Measurements from ENCODE around the gene EPB41L4A. TPM values are rescaled to one million over a fixed set of nuclear protein-coding genes. Genes with fewer than 3 reads are reported as not detected.

EPB41L4A gene
- total RNA-seq, 2 donors from 2014 or later = 7.7 to 9.9 TPM

GRCh38 chr5:112415552-112415951 lies 3.5 kb downstream of the EPB41L4A start:
- Histone ChIP-seq H3K4me1 (ENCODE audit: control insufficient read depth, insufficient read depth, low read length) (peaks cover 20% of the 10 kb centered on the region), H3K9me3 (ENCODE audit: control insufficient read depth, low read length) (no peaks in the 10 kb centered on the region), H3K9ac (ENCODE audit: extremely low read depth, low read length, poor library complexity, severe bottlenecking) (no peak overlapping the region), H3K27me3 (ENCODE audit: control insufficient read depth, insufficient read depth, low read length, poor library complexity, severe bottlenecking) (peaks cover 74% of the 10 kb centered on the region), H3K4me3 (ENCODE audit: low read length) (no peak overlapping the region), H3K27ac (ENCODE audit: low read depth, low read length) (no peak overlapping the region), H3K36me3 (ENCODE audit: control insufficient read depth, insufficient read depth, low read length) (no peaks in the 10 kb centered on the region)
- Mint-ChIP-seq H3K27ac (no peak overlapping the region), H3K4me1 (peaks cover 46% of the 10 kb centered on the region), H3K36me3 (ENCODE audit: low read depth) (no peaks in the 10 kb centered on the region), H3K27me3 (ENCODE audit: insufficient read depth) (peaks cover 82% of the 10 kb centered on the region), H3K9me3 (no peaks in the 10 kb centered on the region), H3K4me3 (peak overlapping the region; percentile 9)
- TF ChIP-seq, protein P1, sequence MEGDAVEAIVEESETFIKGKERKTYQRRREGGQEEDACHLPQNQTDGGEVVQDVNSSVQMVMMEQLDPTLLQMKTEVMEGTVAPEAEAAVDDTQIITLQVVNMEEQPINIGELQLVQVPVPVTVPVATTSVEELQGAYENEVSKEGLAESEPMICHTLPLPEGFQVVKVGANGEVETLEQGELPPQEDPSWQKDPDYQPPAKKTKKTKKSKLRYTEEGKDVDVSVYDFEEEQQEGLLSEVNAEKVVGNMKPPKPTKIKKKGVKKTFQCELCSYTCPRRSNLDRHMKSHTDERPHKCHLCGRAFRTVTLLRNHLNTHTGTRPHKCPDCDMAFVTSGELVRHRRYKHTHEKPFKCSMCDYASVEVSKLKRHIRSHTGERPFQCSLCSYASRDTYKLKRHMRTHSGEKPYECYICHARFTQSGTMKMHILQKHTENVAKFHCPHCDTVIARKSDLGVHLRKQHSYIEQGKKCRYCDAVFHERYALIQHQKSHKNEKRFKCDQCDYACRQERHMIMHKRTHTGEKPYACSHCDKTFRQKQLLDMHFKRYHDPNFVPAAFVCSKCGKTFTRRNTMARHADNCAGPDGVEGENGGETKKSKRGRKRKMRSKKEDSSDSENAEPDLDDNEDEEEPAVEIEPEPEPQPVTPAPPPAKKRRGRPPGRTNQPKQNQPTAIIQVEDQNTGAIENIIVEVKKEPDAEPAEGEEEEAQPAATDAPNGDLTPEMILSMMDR (conservative IDR thresholded peaks at IDR 0.05) = no peak
- DNase-seq = no peak
- WGBS, 2 experiments (ENCODE audit: insufficient coverage in 1 of 2, insufficient read length in 1 of 2) = 62 to 71% methylated on average over 1 to 2 of the region's 2 CpGs

GRCh38 chr5:112413611-112414010 lies 5.5 kb downstream of the EPB41L4A start:
- 85 to 91% methylated on average over 3 of the region's 3 CpGs for WGBS, 2 experiments (ENCODE audit: insufficient coverage in 1 of 2, insufficient read length in 1 of 2)
- Mint-ChIP-seq H3K9me3 (no peaks in the 10 kb centered on the region), H3K4me1 (peaks cover 56% of the 10 kb centered on the region), H3K27ac (no peak overlapping the region), H3K27me3 (ENCODE audit: insufficient read depth) (peaks cover 90% of the 10 kb centered on the region), H3K36me3 (ENCODE audit: low read depth) (no peaks in the 10 kb centered on the region), H3K4me3 (no peak overlapping the region)
- Histone ChIP-seq H3K9ac (ENCODE audit: extremely low read depth, low read length, poor library complexity, severe bottlenecking) (no peak overlapping the region), H3K27me3 (ENCODE audit: control insufficient read depth, insufficient read depth, low read length, poor library complexity, severe bottlenecking) (peaks cover 72% of the 10 kb centered on the region), H3K36me3 (ENCODE audit: control insufficient read depth, insufficient read depth, low read length) (no peaks in the 10 kb centered on the region), H3K4me3 (ENCODE audit: low read length) (no peak overlapping the region), H3K9me3 (ENCODE audit: control insufficient read depth, low read length) (no peaks in the 10 kb centered on the region), H3K27ac (ENCODE audit: low read depth, low read length) (no peak overlapping the region), H3K4me1 (ENCODE audit: control insufficient read depth, insufficient read depth, low read length) (peaks cover 22% of the 10 kb centered on the region)
- DNase-seq = no peak
- TF ChIP-seq, protein P1 (conservative IDR thresholded peaks at IDR 0.05) = no peak

GRCh38 chr5:112412346-112412745 lies 6.7 kb downstream of the EPB41L4A start:
- H3K9me3 Mint-ChIP-seq = no peaks in the 10 kb centered on the region
- H3K4me3 Mint-ChIP-seq = no peak overlapping the region
- H3K27me3 ChIP-seq (ENCODE audit: control insufficient read depth, insufficient read depth, low read length, poor library complexity, severe bottlenecking) = peaks cover 61% of the 10 kb centered on the region

More at GRCh38 chr5:112412346-112412745, 6.7 kb downstream of the EPB41L4A start:
- peak overlapping the region; percentile 39 for H3K27ac ChIP-seq (ENCODE audit: low read depth, low read length)
- H3K9ac ChIP-seq (ENCODE audit: extremely low read depth, low read length, poor library complexity, severe bottlenecking) = no peak overlapping the region
- 92 to 100% methylated on average over 2 to 3 of the region's 3 CpGs for WGBS, 2 experiments (ENCODE audit: insufficient coverage in 1 of 2, insufficient read length in 1 of 2)
- H3K27me3 Mint-ChIP-seq (ENCODE audit: insufficient read depth) = peaks cover 79% of the 10 kb centered on the region
- no peak overlapping the region for H3K27ac Mint-ChIP-seq
- no peaks in the 10 kb centered on the region for H3K36me3 Mint-ChIP-seq (ENCODE audit: low read depth)
- peaks cover 55% of the 10 kb centered on the region for H3K4me1 Mint-ChIP-seq
- no peak overlapping the region for H3K4me3 ChIP-seq (ENCODE audit: low read length)
- no peaks in the 10 kb centered on the region for H3K9me3 ChIP-seq (ENCODE audit: control insufficient read depth, low read length)
- no peaks in the 10 kb centered on the region for H3K36me3 ChIP-seq (ENCODE audit: control insufficient read depth, insufficient read depth, low read length)
- peaks cover 20% of the 10 kb centered on the region for H3K4me1 ChIP-seq (ENCODE audit: control insufficient read depth, insufficient read depth, low read length)
- TF ChIP-seq, protein P1 (conservative IDR thresholded peaks at IDR 0.05) = no peak
- DNase-seq = no peak

Data from endodermal cell (in vitro differentiated cells).